OCI-LY1 (cell line): Measurements from ENCODE around the gene FAM117B.

Experiments
- H2AFZ ChIP-seq: fragments of 200-600 bp; sonication (generic), shearing (Covaris generic); 2 replicates; pipeline ENCODE4 v1.6.0; 2014; ENCODE audit warnings: antibody characterized with exemption, mild to moderate bottlenecking, low read length
- H3F3A ChIP-seq: fragments of 200-600 bp; sonication (generic), shearing (Covaris generic); 2 replicates; pipeline ENCODE4 v1.6.0; 2014; ENCODE audit warnings: mild to moderate bottlenecking, antibody characterized with exemption, low read length, moderate library complexity; ENCODE audit not compliant: insufficient read depth
- H3K27ac ChIP-seq: fragments of 200-600 bp; sonication (generic); 2 replicates; pipeline ENCODE4 v1.5.1; 2014; ENCODE audit warnings: low read length, mixed run types, mild to moderate bottlenecking, low read depth; ENCODE audit not compliant: poor library complexity, severe bottlenecking
- H3K27me3 ChIP-seq: fragments of 200-600 bp; sonication (generic); 2 replicates; pipeline ENCODE4 v1.6.0; 2014; ENCODE audit warnings: antibody characterized with exemption, mild to moderate bottlenecking, low read length, moderate library complexity; ENCODE audit not compliant: insufficient read depth
- H3K36me3 ChIP-seq: fragments of 200-600 bp; sonication (generic); 2 replicates; pipeline ENCODE4 v1.6.1; 2014; ENCODE audit warnings: mild to moderate bottlenecking, antibody characterized with exemption, low read length, moderate library complexity, mixed read lengths; ENCODE audit not compliant: insufficient read depth
- H3K4me1 ChIP-seq: fragments of 200-600 bp; sonication (generic); 2 replicates; pipeline ENCODE4 v1.5.1; 2014; ENCODE audit warnings: mild to moderate bottlenecking, low read length, moderate library complexity; ENCODE audit not compliant: insufficient read depth, severe bottlenecking
- H3K4me2 ChIP-seq: fragments of 200-600 bp; sonication (generic), shearing (Covaris generic); 2 replicates; pipeline ENCODE4 v1.6.1; 2014; ENCODE audit warnings: low read length
- H3K4me3 ChIP-seq: fragments of 200-600 bp; sonication (generic); 2 replicates; pipeline ENCODE4 v1.5.1; 2014; ENCODE audit warnings: low read length, low read depth, mild to moderate bottlenecking, mixed read lengths; ENCODE audit not compliant: poor library complexity, severe bottlenecking
- H3K79me2 ChIP-seq: fragments of 200-600 bp; shearing (Covaris generic); 2 replicates; pipeline ENCODE4 v1.6.1; 2016; ENCODE audit warnings: mixed run types, low read length, mixed read lengths; ENCODE audit not compliant: insufficient read depth
- H3K9ac ChIP-seq: fragments of 200-600 bp; sonication (generic), shearing (Covaris generic); 2 replicates; pipeline ENCODE4 v1.6.1; 2014; ENCODE audit warnings: mild to moderate bottlenecking, low read length, mixed read lengths
- H3K9me2 ChIP-seq: fragments of 200-600 bp; sonication (generic), shearing (Covaris generic); 2 replicates; pipeline ENCODE4 v1.6.1; 2014; ENCODE audit warnings: low read depth, mild to moderate bottlenecking, low read length, mixed read lengths
- H3K9me3 ChIP-seq: fragments of 200-600 bp; shearing (Covaris generic); 2 replicates; pipeline ENCODE4 v1.6.1; 2014; ENCODE audit warnings: low read length, mixed read lengths
- H4K20me1 ChIP-seq: fragments of 200-600 bp; sonication (generic), shearing (Covaris generic); 2 replicates; pipeline ENCODE4 v1.6.0; 2016; ENCODE audit warnings: mild to moderate bottlenecking, low read length; ENCODE audit not compliant: insufficient read depth
- EZH2 ChIP-seq: fragments of 200-600 bp; sonication (generic), shearing (Covaris generic); IDR thresholded peaks from 2 replicates; pipeline ENCODE4 v1.8.0; 2017; ENCODE audit warnings: borderline replicate concordance, mixed run types, mild to moderate bottlenecking, antibody characterized with exemption, low read length, moderate library complexity, mixed read lengths
- TF ChIP-seq, protein P1 (sequence below): fragments of 200-600 bp; sonication (generic), shearing (Covaris generic); IDR thresholded peaks from 2 replicates; pipeline ENCODE4 v1.5.1; 2017; ENCODE audit warnings: mild to moderate bottlenecking, antibody characterized with exemption, low read length, moderate library complexity, mixed read lengths

The FAM117B gene

DNA sequence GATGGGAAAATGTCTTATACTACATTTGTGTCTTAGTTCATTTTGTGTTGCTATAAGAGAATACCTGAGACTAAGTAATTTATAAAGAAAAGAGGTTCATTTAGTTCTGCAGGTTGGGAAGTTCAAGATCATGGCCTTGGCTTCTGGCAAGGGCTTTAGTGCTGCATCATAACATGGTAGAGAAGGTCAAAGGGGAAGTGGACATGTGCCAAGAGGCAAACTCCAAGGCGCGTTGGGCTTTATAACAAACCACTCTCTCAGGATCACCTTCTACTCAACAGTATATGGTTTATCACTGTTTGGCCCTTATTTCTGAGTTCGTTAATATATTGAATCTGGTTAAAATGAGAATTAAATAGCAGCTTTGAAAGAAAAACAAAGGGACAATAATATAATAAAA, 178.6 kb downstream of the FAM117B start:
- Histone ChIP-seq H3K4me1 (no peaks in the 10 kb centered on the region), H3K4me3 (no peak overlapping the region), H3K36me3 (0 out of 2 replicates have a peak, but pooled peaks cover 5% of the 10 kb centered on the region), H3K9me3 (no peaks in the 10 kb centered on the region), H3K4me2 (no peak overlapping the region), H3K79me2 (no peaks in the 10 kb centered on the region), H4K20me1 (no peaks in the 10 kb centered on the region), H3K27ac (no peak overlapping the region), H3K9ac (no peak overlapping the region), H3K27me3 (no peaks in the 10 kb centered on the region), H2AFZ (no peak overlapping the region), H3K9me2 (no peaks in the 10 kb centered on the region), H3F3A (no peaks in the 10 kb centered on the region)
- TF ChIP-seq, protein P1, sequence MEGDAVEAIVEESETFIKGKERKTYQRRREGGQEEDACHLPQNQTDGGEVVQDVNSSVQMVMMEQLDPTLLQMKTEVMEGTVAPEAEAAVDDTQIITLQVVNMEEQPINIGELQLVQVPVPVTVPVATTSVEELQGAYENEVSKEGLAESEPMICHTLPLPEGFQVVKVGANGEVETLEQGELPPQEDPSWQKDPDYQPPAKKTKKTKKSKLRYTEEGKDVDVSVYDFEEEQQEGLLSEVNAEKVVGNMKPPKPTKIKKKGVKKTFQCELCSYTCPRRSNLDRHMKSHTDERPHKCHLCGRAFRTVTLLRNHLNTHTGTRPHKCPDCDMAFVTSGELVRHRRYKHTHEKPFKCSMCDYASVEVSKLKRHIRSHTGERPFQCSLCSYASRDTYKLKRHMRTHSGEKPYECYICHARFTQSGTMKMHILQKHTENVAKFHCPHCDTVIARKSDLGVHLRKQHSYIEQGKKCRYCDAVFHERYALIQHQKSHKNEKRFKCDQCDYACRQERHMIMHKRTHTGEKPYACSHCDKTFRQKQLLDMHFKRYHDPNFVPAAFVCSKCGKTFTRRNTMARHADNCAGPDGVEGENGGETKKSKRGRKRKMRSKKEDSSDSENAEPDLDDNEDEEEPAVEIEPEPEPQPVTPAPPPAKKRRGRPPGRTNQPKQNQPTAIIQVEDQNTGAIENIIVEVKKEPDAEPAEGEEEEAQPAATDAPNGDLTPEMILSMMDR: no peak
- TF ChIP-seq EZH2: no peak

DNA sequence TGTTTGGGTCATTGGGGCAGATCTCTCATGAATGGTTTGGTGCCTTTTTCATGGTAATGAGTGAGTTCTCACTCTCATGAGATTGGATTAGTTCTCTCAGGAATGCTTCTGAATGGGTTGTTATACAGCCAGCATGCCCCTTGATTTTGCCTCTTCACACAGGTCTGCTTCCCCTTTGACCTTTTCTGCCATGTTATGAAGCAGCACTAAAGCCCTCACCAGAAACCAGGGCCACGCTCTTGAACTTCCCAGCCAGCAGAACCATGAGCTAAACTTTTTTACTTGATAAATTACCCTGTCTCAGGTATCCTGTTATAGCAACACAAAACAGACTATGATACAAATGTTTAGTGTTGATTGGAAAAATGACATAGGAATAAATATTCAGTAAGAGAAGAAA, 179.5 kb downstream of the FAM117B start:
- Histone ChIP-seq H3K9me3 (no peaks in the 10 kb centered on the region), H4K20me1 (no peaks in the 10 kb centered on the region), H3K9me2 (no peaks in the 10 kb centered on the region), H3K4me3 (no peak overlapping the region), H3K27me3 (no peaks in the 10 kb centered on the region), H3K27ac (no peak overlapping the region), H3K9ac (no peak overlapping the region), H3K79me2 (no peaks in the 10 kb centered on the region), H2AFZ (no peak overlapping the region), H3F3A (no peaks in the 10 kb centered on the region), H3K4me1 (no peaks in the 10 kb centered on the region), H3K36me3 (0 out of 2 replicates have a peak, but pooled peaks cover 5% of the 10 kb centered on the region), H3K4me2 (no peak overlapping the region)
- TF ChIP-seq, protein P1: no peak
- no peak for TF ChIP-seq EZH2

DNA sequence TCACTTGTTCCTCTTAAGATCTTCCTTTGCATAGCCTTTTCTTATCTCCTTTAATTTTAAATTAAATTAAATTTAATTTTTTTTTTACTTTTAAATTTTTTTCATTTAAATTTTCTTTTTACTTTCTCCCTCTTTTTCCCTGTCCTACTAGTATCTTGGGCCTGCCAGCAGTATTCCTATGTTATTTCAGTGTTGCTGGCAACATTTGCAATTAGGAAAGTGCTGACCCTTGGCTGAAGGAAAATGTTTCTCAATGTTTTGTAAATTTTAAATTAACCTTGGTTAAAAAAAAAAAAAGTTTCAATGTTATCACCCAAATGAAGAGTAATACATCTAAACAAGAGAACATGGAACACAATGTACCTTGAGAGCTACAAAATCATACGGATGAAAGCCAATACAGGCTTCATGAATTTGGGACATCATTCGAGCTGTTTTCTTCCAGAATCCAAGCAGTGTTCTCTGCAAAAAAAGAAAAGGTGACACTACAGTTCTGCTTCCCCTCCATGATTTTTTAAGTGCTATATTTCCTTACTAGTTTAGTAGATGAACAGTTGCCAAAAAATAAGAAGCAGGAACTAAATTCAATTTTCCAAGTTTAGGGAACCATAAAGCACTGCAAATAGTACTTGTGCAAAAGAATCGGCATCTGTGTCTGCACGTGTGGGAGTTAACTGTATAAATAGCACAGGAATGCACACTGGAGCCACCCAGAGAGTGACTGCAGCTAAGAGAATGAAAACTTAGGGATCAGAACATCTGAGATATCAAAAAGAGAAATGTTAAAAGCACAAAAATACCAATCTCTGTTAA, 181.0 kb downstream of the FAM117B start:
- H3K27me3 ChIP-seq: no peaks in the 10 kb centered on the region
- H3F3A ChIP-seq: no peaks in the 10 kb centered on the region
- no peaks in the 10 kb centered on the region for H3K79me2 ChIP-seq
- no peak overlapping the region for H3K27ac ChIP-seq
- H4K20me1 ChIP-seq: no peaks in the 10 kb centered on the region
- H3K9me2 ChIP-seq: no peaks in the 10 kb centered on the region
- H3K4me1 ChIP-seq: no peaks in the 10 kb centered on the region
- no peak overlapping the region for H2AFZ ChIP-seq
- H3K4me2 ChIP-seq: no peak overlapping the region
- no peak overlapping the region for H3K9ac ChIP-seq
- 0 out of 2 replicates have a peak, but pooled peaks cover 5% of the 10 kb centered on the region for H3K36me3 ChIP-seq
- TF ChIP-seq, protein P1: no peak
- TF ChIP-seq EZH2: no peak
- H3K4me3 ChIP-seq: no peak overlapping the region
- no peaks in the 10 kb centered on the region for H3K9me3 ChIP-seq
